HCT116 (cell line): Measurements from ENCODE around the gene UTP11. TPM values are rescaled to one million over a fixed set of nuclear protein-coding genes. Genes with fewer than 3 reads are reported as not detected.
"Not testable (repeated sequence)": the region's sequence is repeated elsewhere in the genome, so short reads cannot be mapped to it uniquely, and the experiment has no call there.

Source experiments
- ATAC-seq: fragments of 200-7000 bp; cut with Tn5 transposase; 2 replicates; pipeline ENCODE4 v1.9.1; 2020; ENCODE audit warnings: mild to moderate bottlenecking, moderate library complexity
- BruUV-seq: library from RNA; stranded (reverse); fragments of 400-500 nt; replicated peaks from 2 replicates; lab custom pipeline; 2021; lab: Mats Ljungman, UMichigan
- CTCF ChIA-PET: fragments of 300-600 bp; sonication (Branson Sonifier 250); formaldehyde crosslinking; loops from one replicate; lab custom pipeline; 2021; ENCODE audit warnings: antibody characterized with exemption; lab: Charles Lee
- POLR2A ChIA-PET: fragments of 300-600, 350-600 bp; sonication (Branson Sonifier 250); formaldehyde crosslinking; loops from one replicate; lab custom pipeline; 2021; ENCODE audit warnings: antibody characterized with exemption; lab: Charles Lee
- RAD21 ChIA-PET, 2 experiments: fragments of 300-600 bp; sonication (Branson Sonifier 250); formaldehyde crosslinking; loops; one replicate each; lab custom pipeline; 2023; ENCODE audit warnings: low total read pairs in 2 of 2; ENCODE audit not compliant: uncharacterized antibody in 2 of 2, unreplicated experiment in 2 of 2, low non-redundant PET in 1 of 2; lab: Charles Lee
- DNase-seq: peaks from one replicate; pipeline ENCODE4 v3.0.0-alpha.2; 2010; ENCODE audit warnings: low read depth, low spot score
- H2AFZ ChIP-seq: fragments of 200-600 bp; shearing (Covaris generic), sonication (generic); 2 replicates; pipeline ENCODE4 v1.6.1; 2017; ENCODE audit warnings: low read depth, mixed run types, mixed read lengths, antibody characterized with exemption, low read length; ENCODE audit not compliant: poor library complexity, severe bottlenecking
- H3K27ac ChIP-seq: 2 replicates; pipeline ENCODE4 v1.5.1; 2012; ENCODE audit warnings: low read depth, low read length
- H3K27me3 ChIP-seq: fragments of 200-600 bp; sonication (generic); 2 replicates; pipeline ENCODE4 v1.6.1; 2016; ENCODE audit warnings: mixed run types, low read length, mixed read lengths; ENCODE audit not compliant: insufficient read depth
- H3K36me3 ChIP-seq, 2 experiments: fragments of 200-500 bp in 1 of 2; fragments of 200-600 bp in 1 of 2; sonication (Bioruptor generic) in 1 of 2; sonication (generic) in 1 of 2; 2 replicates each; pipeline versions ENCODE4 v1.5.1 to v1.6.1; 2014 to 2016; ENCODE audit warnings: low read length in 2 of 2, inconsistent platforms in 1 of 2, mixed read lengths in 1 of 2, mixed run types in 1 of 2; ENCODE audit not compliant: insufficient read depth in 2 of 2, control insufficient read depth in 1 of 2
- H3K4me1 ChIP-seq, 2 experiments: fragments of 200-600 bp in 1 of 2; sonication (generic) in 1 of 2; 2 replicates each; pipeline versions ENCODE4 v1.5.1 to v1.6.1; 2012 to 2017; ENCODE audit warnings: low read length in 2 of 2, inconsistent platforms in 1 of 2, mild to moderate bottlenecking in 1 of 2, mixed read lengths in 1 of 2, mixed run types in 1 of 2, moderate library complexity in 1 of 2; ENCODE audit not compliant: insufficient read depth in 2 of 2, control insufficient read depth in 1 of 2
- H3K4me2 ChIP-seq: fragments of 200-600 bp; sonication (generic); 2 replicates; pipeline ENCODE4 v1.6.1; 2017; ENCODE audit warnings: mixed run types, low read length, mixed read lengths
- H3K4me3 ChIP-seq, 2 experiments: fragments of 200-600 bp in 1 of 2; sonication (generic) in 1 of 2; replicated peaks in 1 of 2; 2 replicates each; pipeline ENCODE4 v1.5.1; 2011 to 2016; ENCODE audit warnings: low read length in 2 of 2, control low read depth in 1 of 2, low read depth in 1 of 2, mild to moderate bottlenecking in 1 of 2, mixed read lengths in 1 of 2, mixed run types in 1 of 2
- H3K79me2 ChIP-seq: fragments of 200-600 bp; sonication (generic); 2 replicates; pipeline ENCODE4 v1.6.1; 2017; ENCODE audit warnings: mild to moderate bottlenecking, mixed run types, low read length, moderate library complexity, mixed read lengths; ENCODE audit not compliant: insufficient read depth
- H3K9ac ChIP-seq: fragments of 200-600 bp; sonication (generic); 2 replicates; pipeline ENCODE4 v1.6.1; 2016; ENCODE audit warnings: low read length, mixed read lengths
- H3K9me2 ChIP-seq: fragments of 200-600 bp; sonication (generic), shearing (Covaris generic); 2 replicates; pipeline ENCODE4 v1.6.1; 2017; ENCODE audit warnings: mixed run types, mild to moderate bottlenecking, moderate library complexity; ENCODE audit not compliant: insufficient read depth
- H3K9me3 ChIP-seq, 2 experiments: fragments of 200-500 bp in 1 of 2; fragments of 200-600 bp in 1 of 2; sonication (Bioruptor generic) in 1 of 2; sonication (generic) in 1 of 2; 2 replicates each; pipeline ENCODE4 v1.6.1; 2014 to 2017; ENCODE audit warnings: low read length in 2 of 2, mixed read lengths in 2 of 2, inconsistent platforms in 1 of 2, low read depth in 1 of 2, mild to moderate bottlenecking in 1 of 2, mixed run types in 1 of 2, moderate library complexity in 1 of 2; ENCODE audit not compliant: control insufficient read depth in 1 of 2, insufficient read depth in 1 of 2
- H4K20me1 ChIP-seq: fragments of 200-600 bp; sonication (generic), shearing (Covaris generic); 2 replicates; pipeline ENCODE4 v1.6.1; 2017; ENCODE audit warnings: mixed run types, mild to moderate bottlenecking, moderate library complexity; ENCODE audit not compliant: insufficient read depth
- CBX3 ChIP-seq: IDR thresholded peaks from 2 replicates; pipeline ENCODE4 v1.6.1; 2012; ENCODE audit warnings: low read depth
- CEBPB ChIP-seq: IDR thresholded peaks from 2 replicates; pipeline ENCODE4 v1.6.1; 2012; ENCODE audit warnings: low read depth
- EGR1 ChIP-seq: IDR thresholded peaks from 2 replicates; pipeline ENCODE4 v1.6.1; 2012; ENCODE audit warnings: low read depth
- ELF1 ChIP-seq: IDR thresholded peaks from 2 replicates; pipeline ENCODE4 v1.6.1; 2012; ENCODE audit warnings: low read depth, borderline replicate concordance
- FOSL1 ChIP-seq: IDR thresholded peaks from 2 replicates; pipeline ENCODE4 v1.6.1; 2012; ENCODE audit warnings: low read depth
- POLR2A ChIP-seq: IDR thresholded peaks from 2 replicates; pipeline ENCODE4 v1.7.0; 2011; ENCODE audit warnings: borderline replicate concordance; ENCODE audit not compliant: insufficient read depth, insufficient read length; ENCODE audit errors: extremely low read depth
- RAD21 ChIP-seq: IDR thresholded peaks from 2 replicates; pipeline ENCODE4 v1.6.1; 2012; ENCODE audit warnings: low read depth, mild to moderate bottlenecking
- SP1 ChIP-seq: IDR thresholded peaks from 2 replicates; pipeline ENCODE4 v1.6.1; 2012; ENCODE audit warnings: low read depth
- SRF ChIP-seq: IDR thresholded peaks from 2 replicates; pipeline ENCODE4 v1.6.1; 2012; ENCODE audit warnings: low read depth
- TCF7L2 ChIP-seq: IDR thresholded peaks from 2 replicates; pipeline ENCODE4 v1.7.0; 2011; ENCODE audit warnings: borderline replicate concordance, inconsistent platforms; ENCODE audit not compliant: insufficient read depth, insufficient read length; ENCODE audit errors: extremely low read depth
- YY1 ChIP-seq: IDR thresholded peaks from 2 replicates; pipeline ENCODE4 v1.6.1; 2011; ENCODE audit warnings: low read length, low read depth, moderate library complexity, mild to moderate bottlenecking; ENCODE audit not compliant: insufficient replicate concordance; ENCODE audit errors: extremely low read depth
- ZFX ChIP-seq: fragments of 450-650 bp; IDR thresholded peaks from 2 replicates; pipeline ENCODE4 v1.6.1; 2017
- intact Hi-C: fragments of 100-400 bp; cut with micrococcal nuclease; formaldehyde crosslinking; loops from 2 replicates; pipeline ENCODE4 v1.10.0; 2022
- total RNA-seq: library from RNA; stranded (reverse); gene quantifications from one replicate; pipeline ENCODE4 v1.2.1, GENCODE V29; 2021; ENCODE audit not compliant: unreplicated experiment
- TF ChIP-seq, protein P1 (sequence below), 3 experiments: fragments of 200-600 bp in 1 of 3; sonication (generic) in 1 of 3; IDR thresholded peaks in 2 of 3; conservative IDR thresholded peaks in 1 of 3; 2 replicates each; pipeline ENCODE4 v1.5.1; 2012 to 2017; ENCODE audit warnings: low read depth in 2 of 3, low read length in 2 of 3, antibody characterized with exemption in 1 of 3, borderline replicate concordance in 1 of 3, control low read depth in 1 of 3, mild to moderate bottlenecking in 1 of 3, mixed read lengths in 1 of 3, mixed run types in 1 of 3, moderate library complexity in 1 of 3; ENCODE audit not compliant: insufficient read depth in 1 of 3
- TF ChIP-seq, protein P2 (sequence below): IDR thresholded peaks from 2 replicates; pipeline ENCODE4 v1.6.1; 2012

The UTP11 gene
- total RNA-seq, 1 experiment from 2014 or later, result 47.5 TPM

DNA sequence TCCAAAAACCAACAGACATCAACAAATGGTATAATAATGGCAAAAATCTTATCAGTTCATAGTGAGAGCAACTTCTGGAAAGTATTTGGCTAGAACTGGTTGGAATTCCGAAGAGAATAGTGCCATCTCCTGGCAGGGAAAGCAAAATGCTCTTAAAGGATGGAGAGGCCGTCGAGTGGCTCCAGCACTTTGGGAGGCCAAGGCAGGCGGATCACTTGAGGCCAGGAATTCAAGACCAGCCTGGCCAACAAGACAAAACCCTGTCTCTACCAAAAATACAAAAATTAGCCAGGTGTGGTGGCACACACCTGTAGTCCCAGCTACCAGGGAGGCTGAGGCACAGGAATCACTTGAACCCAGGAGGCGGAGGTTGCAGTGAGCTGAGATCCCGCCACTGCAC is 37.5 kb upstream of the UTP11 start:
- H4K20me1 ChIP-seq, H3K4me3 ChIP-seq, POLR2A ChIA-PET, H3K9me2 ChIP-seq, DNase-seq, H3K9ac ChIP-seq, BruUV-seq, H3K4me2 ChIP-seq, H3K27ac ChIP-seq, RAD21 ChIA-PET, H3K79me2 ChIP-seq, H3K4me1 ChIP-seq, CTCF ChIA-PET, H3K9me3 ChIP-seq, H3K27me3 ChIP-seq, H2AFZ ChIP-seq: not testable (repeated sequence)
- peak; percentile 85 for ATAC-seq
- peaks cover 42% of the 10 kb centered on the region in 2 experiments for H3K36me3 ChIP-seq
- 0 out of 2 replicates have a peak, but pooled peaks have one; percentile 27 for TF ChIP-seq CBX3
- TF ChIP-seq RAD21, result peak; percentile 83
- TF ChIP-seq, protein P1, sequence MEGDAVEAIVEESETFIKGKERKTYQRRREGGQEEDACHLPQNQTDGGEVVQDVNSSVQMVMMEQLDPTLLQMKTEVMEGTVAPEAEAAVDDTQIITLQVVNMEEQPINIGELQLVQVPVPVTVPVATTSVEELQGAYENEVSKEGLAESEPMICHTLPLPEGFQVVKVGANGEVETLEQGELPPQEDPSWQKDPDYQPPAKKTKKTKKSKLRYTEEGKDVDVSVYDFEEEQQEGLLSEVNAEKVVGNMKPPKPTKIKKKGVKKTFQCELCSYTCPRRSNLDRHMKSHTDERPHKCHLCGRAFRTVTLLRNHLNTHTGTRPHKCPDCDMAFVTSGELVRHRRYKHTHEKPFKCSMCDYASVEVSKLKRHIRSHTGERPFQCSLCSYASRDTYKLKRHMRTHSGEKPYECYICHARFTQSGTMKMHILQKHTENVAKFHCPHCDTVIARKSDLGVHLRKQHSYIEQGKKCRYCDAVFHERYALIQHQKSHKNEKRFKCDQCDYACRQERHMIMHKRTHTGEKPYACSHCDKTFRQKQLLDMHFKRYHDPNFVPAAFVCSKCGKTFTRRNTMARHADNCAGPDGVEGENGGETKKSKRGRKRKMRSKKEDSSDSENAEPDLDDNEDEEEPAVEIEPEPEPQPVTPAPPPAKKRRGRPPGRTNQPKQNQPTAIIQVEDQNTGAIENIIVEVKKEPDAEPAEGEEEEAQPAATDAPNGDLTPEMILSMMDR (IDR thresholded peaks at IDR 0.05 in 2 of 3, conservative IDR thresholded peaks at IDR 0.05 in 1 of 3; ENCODE audit: borderline replicate concordance in 1 of 3, insufficient read depth in 1 of 3, low read depth in 2 of 3, low read length in 2 of 3), result peak; percentile 59 to 68 (median 65); a peak in 5 of 6 replicates
- 0 out of 2 replicates have a peak, but pooled peaks have one; percentile 10 for TF ChIP-seq EGR1
- intact Hi-C loops, result loop anchor here (1.0 to 10.0 kb wide), 3 partner anchors 85 to 410 kb away; no protein-coding TSS in a partner anchor

DNA sequence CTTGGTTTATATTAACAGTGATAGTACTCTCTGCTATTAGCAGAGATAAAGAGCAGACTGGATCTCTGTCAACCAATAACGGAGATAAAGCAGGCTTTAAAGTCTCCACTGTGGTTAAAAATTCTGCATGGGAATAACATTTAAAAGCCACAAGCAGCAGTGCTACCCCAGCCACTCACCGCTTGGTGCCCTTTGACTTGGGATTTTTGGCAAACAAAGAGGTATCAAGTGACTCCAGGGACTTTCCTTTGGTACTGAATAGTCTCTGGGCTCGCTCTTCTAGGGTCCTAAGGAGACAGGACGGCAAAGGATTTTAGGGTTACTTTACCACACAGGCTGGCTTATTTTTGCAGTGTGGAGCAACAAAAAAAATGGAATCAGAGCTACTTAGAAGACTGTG is 34.0 kb upstream of the UTP11 start:
- POLR2A ChIA-PET, result no interaction called here
- Histone ChIP-seq H4K20me1 (no peaks in the 10 kb centered on the region), H3K36me3 (peaks cover 57 to 64% of the 10 kb centered on the region in 2 experiments), H3K27ac (no peak overlapping the region), H3K9me2 (no peaks in the 10 kb centered on the region), H3K79me2 (peaks cover 7% of the 10 kb centered on the region), H3K4me2 (no peak overlapping the region), H3K9me3 (no peaks in the 10 kb centered on the region), H3K27me3 (no peaks in the 10 kb centered on the region), H3K4me3 (no peak overlapping the region), H3K4me1 (no peaks in the 10 kb centered on the region), H2AFZ (no peak overlapping the region), H3K9ac (no peak overlapping the region)
- no peak for ATAC-seq
- CTCF ChIA-PET, result no interaction called here
- RAD21 ChIA-PET, result interaction anchor here in 1 of 2 experiments (0.6 kb wide), 1 partner anchor 15 kb away, joined by 7 read pairs; no protein-coding TSS in a partner anchor
- intact Hi-C loops, result loop anchor here (5.0 to 10.0 kb wide), 2 partner anchors 166 to 414 kb away; no protein-coding TSS in a partner anchor
- no TSS peak for BruUV-seq
- no peak for DNase-seq
- TF ChIP-seq POLR2A, result no peak
- TF ChIP-seq ELF1, result no peak
- TF ChIP-seq TCF7L2, result no peak
- no peak for TF ChIP-seq SRF
- no peak for TF ChIP-seq SP1
- no peak for TF ChIP-seq ZFX
- no peak for TF ChIP-seq CEBPB
- TF ChIP-seq FOSL1, result no peak
- TF ChIP-seq YY1, result no peak
- TF ChIP-seq, protein P1 (IDR thresholded peaks at IDR 0.05 in 2 of 3, conservative IDR thresholded peaks at IDR 0.05 in 1 of 3; ENCODE audit: borderline replicate concordance in 1 of 3, insufficient read depth in 1 of 3, low read depth in 2 of 3, low read length in 2 of 3), result no peak
- TF ChIP-seq, protein P2, sequence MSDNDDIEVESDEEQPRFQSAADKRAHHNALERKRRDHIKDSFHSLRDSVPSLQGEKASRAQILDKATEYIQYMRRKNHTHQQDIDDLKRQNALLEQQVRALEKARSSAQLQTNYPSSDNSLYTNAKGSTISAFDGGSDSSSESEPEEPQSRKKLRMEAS, result no peak
